HEK293T (cell line): ENCODE data around the gene UBXN11.

ENCODE experiments used
- ARNT ChIP-seq: fragments of 450-650 bp; IDR thresholded peaks from 2 replicates; pipeline ENCODE4 v1.6.1; 2017; ENCODE audit warnings: mild to moderate bottlenecking
- BHLHE40 ChIP-seq: fragments of 450-650 bp; IDR thresholded peaks from 2 replicates; pipeline ENCODE4 v1.6.1; 2016; ENCODE audit warnings: mild to moderate bottlenecking, moderate library complexity, borderline replicate concordance
- ELF4 ChIP-seq: fragments of 450-650 bp; IDR thresholded peaks from 2 replicates; pipeline ENCODE4 v1.6.1; 2017; ENCODE audit warnings: antibody characterized with exemption
- FOXA1 ChIP-seq: fragments of 450-650 bp; IDR thresholded peaks from 2 replicates; pipeline ENCODE4 v1.6.1; 2016; ENCODE audit warnings: mild to moderate bottlenecking
- FOXK2 ChIP-seq: fragments of 450-650 bp; IDR thresholded peaks from 2 replicates; pipeline ENCODE4 v1.6.1; 2016; ENCODE audit warnings: mild to moderate bottlenecking
- FOXM1 ChIP-seq: fragments of 450-650 bp; IDR thresholded peaks from 2 replicates; pipeline ENCODE4 v1.6.1; 2017; ENCODE audit warnings: mild to moderate bottlenecking, borderline replicate concordance
- HDGF ChIP-seq: fragments of 450-650 bp; IDR thresholded peaks from 2 replicates; pipeline ENCODE4 v1.6.1; 2017; ENCODE audit warnings: antibody characterized with exemption, borderline replicate concordance
- L3MBTL2 ChIP-seq: fragments of 450-650 bp; conservative IDR thresholded peaks from 2 replicates; pipeline ENCODE4 v1.6.1; 2016; ENCODE audit warnings: mild to moderate bottlenecking
- NFRKB ChIP-seq: fragments of 450-650 bp; IDR thresholded peaks from 2 replicates; pipeline ENCODE4 v1.6.1; 2016; ENCODE audit warnings: mild to moderate bottlenecking, moderate library complexity
- SP1 ChIP-seq: fragments of 450-650 bp; IDR thresholded peaks from 2 replicates; pipeline ENCODE4 v1.6.1; 2017
- SUZ12 ChIP-seq: fragments of 450-650 bp; IDR thresholded peaks from 2 replicates; pipeline ENCODE4 v1.6.1; 2016; ENCODE audit warnings: mild to moderate bottlenecking
- TARDBP ChIP-seq: fragments of 450-650 bp; IDR thresholded peaks from 2 replicates; pipeline ENCODE4 v1.6.1; 2016
- ZNF384 ChIP-seq: fragments of 450-650 bp; IDR thresholded peaks from 2 replicates; pipeline ENCODE4 v1.6.1; 2016

GRCh38 chr1:26280333-26281042 is 25.9 kb downstream of the UBXN11 start:
- TF ChIP-seq ZNF384 (no peak), FOXK2 (no peak), FOXA1 (no peak), L3MBTL2 (0 out of 2 replicates have a peak, but pooled peaks have one; percentile 13), SP1 (no peak), ELF4 (no peak), SUZ12 (no peak), BHLHE40 (no peak), FOXM1 (no peak), NFRKB (no peak), TARDBP (no peak), HDGF (no peak), ARNT (no peak)
